H9 (cell line): Measurements from ENCODE around the gene SMARCA2. TPM values are rescaled to one million over a fixed set of nuclear protein-coding genes. Genes with fewer than 3 reads are reported as not detected.

Experiments
- DNase-seq: peaks from one replicate; pipeline ENCODE4 v3.0.0-alpha.2; 2017
- H2AFZ ChIP-seq: one replicate; pipeline ENCODE4 v1.6.1; 2013; ENCODE audit warnings: mild to moderate bottlenecking, low read length, control low read depth, moderate library complexity
- H2AK5ac ChIP-seq: 2 replicates; pipeline ENCODE4 v1.6.1; 2013; ENCODE audit warnings: low read length, control low read depth, mixed read lengths; ENCODE audit not compliant: insufficient read length
- H2BK120ac ChIP-seq: one replicate; pipeline ENCODE4 v1.6.1; 2013; ENCODE audit warnings: low read depth, mild to moderate bottlenecking, low read length, control low read depth, inconsistent platforms; ENCODE audit not compliant: poor library complexity, severe bottlenecking
- H2BK12ac ChIP-seq: 2 replicates; pipeline ENCODE4 v1.6.1; 2013; ENCODE audit warnings: low read length, control low read depth, mixed read lengths, low read depth; ENCODE audit not compliant: insufficient read length
- H2BK15ac ChIP-seq: 2 replicates; pipeline ENCODE4 v1.6.1; 2013; ENCODE audit warnings: low read depth, low read length, control low read depth
- H2BK20ac ChIP-seq: one replicate; pipeline ENCODE4 v1.6.1; 2013; ENCODE audit warnings: low read depth, mild to moderate bottlenecking, low read length, control low read depth, inconsistent platforms; ENCODE audit not compliant: poor library complexity, severe bottlenecking
- H2BK5ac ChIP-seq: 2 replicates; pipeline ENCODE4 v1.6.1; 2013; ENCODE audit warnings: low read length, control low read depth, mixed read lengths; ENCODE audit not compliant: insufficient read length
- H3K14ac ChIP-seq: 2 replicates; pipeline ENCODE4 v1.6.1; 2013; ENCODE audit warnings: low read length, control low read depth; ENCODE audit not compliant: insufficient read depth
- H3K18ac ChIP-seq: 2 replicates; pipeline ENCODE4 v1.6.1; 2013; ENCODE audit warnings: low read depth, mild to moderate bottlenecking, mixed read lengths, low read length, control low read depth; ENCODE audit not compliant: insufficient read length
- H3K23ac ChIP-seq: 2 replicates; pipeline ENCODE4 v1.6.1; 2013; ENCODE audit warnings: low read length, control low read depth, mixed read lengths, low read depth; ENCODE audit not compliant: insufficient read length
- H3K23me2 ChIP-seq: 2 replicates; pipeline ENCODE4 v1.6.1; 2013; ENCODE audit warnings: low read depth, mild to moderate bottlenecking, mixed read lengths, low read length, control low read depth; ENCODE audit not compliant: insufficient read length, poor library complexity, severe bottlenecking
- H3K27ac ChIP-seq: 2 replicates; pipeline ENCODE4 v1.5.1; 2013; ENCODE audit warnings: low read length, control low read depth, mixed read lengths, low read depth; ENCODE audit not compliant: insufficient read length
- H3K27me3 ChIP-seq: 2 replicates; pipeline ENCODE4 v1.6.1; 2013; ENCODE audit warnings: low read length, control low read depth, inconsistent platforms; ENCODE audit not compliant: insufficient read depth
- H3K4ac ChIP-seq: 2 replicates; pipeline ENCODE4 v1.6.1; 2013; ENCODE audit warnings: low read depth, mild to moderate bottlenecking, control low read depth, inconsistent platforms, low read length, moderate library complexity
- H3K4me1 ChIP-seq: 2 replicates; pipeline ENCODE4 v1.6.1; 2013; ENCODE audit warnings: low read length, control low read depth, inconsistent platforms; ENCODE audit not compliant: insufficient read depth
- H3K4me2 ChIP-seq: 2 replicates; pipeline ENCODE4 v1.6.1; 2013; ENCODE audit warnings: low read length, control low read depth, mixed read lengths; ENCODE audit not compliant: insufficient read length, insufficient read depth
- H3K56ac ChIP-seq: 2 replicates; pipeline ENCODE4 v1.6.1; 2013; ENCODE audit warnings: low read depth, mild to moderate bottlenecking, mixed read lengths, low read length, control low read depth; ENCODE audit not compliant: insufficient read length
- H3K79me1 ChIP-seq: 2 replicates; pipeline ENCODE4 v1.6.1; 2013; ENCODE audit warnings: low read depth, mild to moderate bottlenecking, moderate library complexity, low read length, control low read depth, inconsistent platforms; ENCODE audit not compliant: insufficient read depth, poor library complexity, severe bottlenecking
- H3K79me2 ChIP-seq: 2 replicates; pipeline ENCODE4 v1.6.1; 2013; ENCODE audit warnings: low read length, control low read depth, inconsistent platforms; ENCODE audit not compliant: insufficient read depth
- H3K9ac ChIP-seq: 2 replicates; pipeline ENCODE4 v1.6.1; 2013; ENCODE audit warnings: low read length, control low read depth, mixed read lengths; ENCODE audit not compliant: insufficient read length; ENCODE audit errors: extremely low read depth
- H3K9me3 ChIP-seq: one replicate; pipeline ENCODE4 v1.6.1; 2013; ENCODE audit warnings: low read depth, low read length, inconsistent platforms; ENCODE audit not compliant: control insufficient read depth
- H3T11ph ChIP-seq: one replicate; pipeline ENCODE4 v1.6.1; 2013; ENCODE audit warnings: mild to moderate bottlenecking, low read length, control low read depth, inconsistent platforms
- H4K20me1 ChIP-seq: one replicate; pipeline ENCODE4 v1.6.1; 2013; ENCODE audit not compliant: control insufficient read depth, insufficient read length, insufficient read depth
- H4K5ac ChIP-seq: 2 replicates; pipeline ENCODE4 v1.6.1; 2013; ENCODE audit warnings: low read depth, mild to moderate bottlenecking, mixed read lengths, low read length, control low read depth; ENCODE audit not compliant: insufficient read length
- H4K8ac ChIP-seq: replicated peaks from 2 replicates; pipeline ENCODE4 v1.6.1; 2013; ENCODE audit warnings: low read length, control low read depth, mixed read lengths, low read depth; ENCODE audit not compliant: insufficient read length
- H4K91ac ChIP-seq: 2 replicates; pipeline ENCODE4 v1.6.1; 2013; ENCODE audit warnings: low read depth, mild to moderate bottlenecking, moderate library complexity, mixed read lengths, low read length, control low read depth; ENCODE audit not compliant: insufficient read length
- H3K27ac Mint-ChIP-seq, 3 experiments: 2 replicates in 2 of 3; 3 replicates in 1 of 3; pipeline ENCODE4 v1.8.0; 2020 to 2021; ENCODE audit warnings: mixed read lengths in 3 of 3, mild to moderate bottlenecking in 1 of 3, moderate library complexity in 1 of 3
- H3K27me3 Mint-ChIP-seq: 2 replicates; pipeline ENCODE4 v1.8.0; 2021; ENCODE audit warnings: low read depth, mild to moderate bottlenecking, moderate library complexity, mixed read lengths
- H3K36me3 Mint-ChIP-seq, 3 experiments: 2 replicates in 2 of 3; 3 replicates in 1 of 3; pipeline ENCODE4 v1.8.0; 2020 to 2021; ENCODE audit warnings: low read depth in 3 of 3, mixed read lengths in 3 of 3; ENCODE audit not compliant: insufficient read depth in 1 of 3
- H3K4me1 Mint-ChIP-seq, 2 experiments: 2 replicates each; pipeline ENCODE4 v1.8.0; 2020; ENCODE audit warnings: mixed read lengths in 2 of 2
- H3K4me3 Mint-ChIP-seq, 2 experiments: 2 replicates in 1 of 2; 3 replicates in 1 of 2; pipeline ENCODE4 v1.8.0; 2020 to 2021; ENCODE audit warnings: mild to moderate bottlenecking in 2 of 2, mixed read lengths in 2 of 2, moderate library complexity in 1 of 2
- H3K9me3 Mint-ChIP-seq, 2 experiments: 2 replicates in 1 of 2; 3 replicates in 1 of 2; pipeline ENCODE4 v1.8.0; 2020; ENCODE audit warnings: mild to moderate bottlenecking in 2 of 2, mixed read lengths in 2 of 2, moderate library complexity in 1 of 2
- CTCF ChIP-seq: fragments of 200-600 bp; sonication (generic); conservative IDR thresholded peaks from 3 replicates; pipeline ENCODE4 v1.8.0; 2021; ENCODE audit warnings: antibody characterized with exemption, mild to moderate bottlenecking
- WGBS: extraction: QIAGEN DNeasy Blood & Tissue Kit; methylation state at CpG from one replicate; pipeline ENCODE4 v1.1.7; 2013; ENCODE audit warnings: missing lambda C conversion rate, low lambda C conversion rate, mixed read lengths; ENCODE audit not compliant: insufficient read length; ENCODE audit errors: extremely low coverage; 5-methylcytosine and 5-hydroxymethylcytosine counted together
- total RNA-seq: library from RNA; stranded (reverse); gene quantifications from 2 replicates; pipeline ENCODE4 v1.2.1, GENCODE V29; 2021

SMARCA2 gene
- total RNA-seq, 1 experiment from 2014 or later: 15.3 TPM

- Histone ChIP-seq H3K56ac (no peak overlapping the region), H3K79me1 (no peaks in the 10 kb centered on the region), H2BK5ac (no peak overlapping the region), H3K4me1 (peaks cover 9% of the 10 kb centered on the region; the same call in 1 of the 2 replicates), H2BK12ac (no peak overlapping the region), H3K79me2 (no peaks in the 10 kb centered on the region), H3K9ac (no peak overlapping the region), H4K91ac (no peak overlapping the region), H3K23me2 (no peaks in the 10 kb centered on the region), H4K5ac (no peak overlapping the region), H3K27ac (no peak overlapping the region), H2BK15ac (no peak overlapping the region), H3K14ac (no peak overlapping the region), H4K20me1 (no peaks in the 10 kb centered on the region), H3K9me3 (no peaks in the 10 kb centered on the region), H2BK120ac (no peak overlapping the region), H2AK5ac (peak overlapping the region; percentile 56), H3K4ac (no peak overlapping the region), H3T11ph (no peak overlapping the region), H2AFZ (no peak overlapping the region), H2BK20ac (no peak overlapping the region), H3K4me2 (no peak overlapping the region), H4K8ac (no peak overlapping the region), H3K23ac (no peak overlapping the region), H3K27me3 (no peaks in the 10 kb centered on the region), H3K18ac (no peak overlapping the region)
- Mint-ChIP-seq H3K4me3 (no peak overlapping the region), H3K27me3 (no peaks in the 10 kb centered on the region), H3K36me3 (no peaks in the 10 kb centered on the region), H3K9me3 (no peaks in the 10 kb centered on the region), H3K4me1 (peaks cover 51 to 56% of the 10 kb centered on the region in 2 experiments), H3K27ac (peak overlapping the region in 2 of 3 experiments; percentile 10 to 37; a peak in 4 of 7 replicates)
- TF ChIP-seq CTCF: no peak
- DNase-seq: no peak
- 100% methylated on average over 3 of the region's 13 CpGs for WGBS
These were observed 146.5 kb downstream of the SMARCA2 start for GRCh38 chr9:2161661-2162060.
